CD14-positive monocyte (primary cell): Measurements from ENCODE around the gene PYGB. TPM values are rescaled to one million over a fixed set of nuclear protein-coding genes. Genes with fewer than 3 reads are reported as not detected.

ENCODE experiments used
- DNase-seq, 3 donors: peaks; one replicate each; pipeline ENCODE4 v3.0.0-alpha.2; 2011 to 2022
- H2AFZ ChIP-seq: 2 replicates; pipeline ENCODE4 v1.6.0; 2012; ENCODE audit warnings: mild to moderate bottlenecking, low read depth, low read length, inconsistent platforms; ENCODE audit not compliant: insufficient read depth, poor library complexity, severe bottlenecking
- H3K27ac ChIP-seq, 2 donors: 1 replicate in 1 of 2; 2 replicates in 1 of 2; pipeline ENCODE4 v1.5.1; 2012 to 2013; ENCODE audit warnings: low read length in 2 of 2, control low read depth in 1 of 2, inconsistent platforms in 1 of 2, low read depth in 1 of 2, mild to moderate bottlenecking in 1 of 2
- H3K27me3 ChIP-seq, 2 donors: one replicate each; pipeline versions ENCODE4 v1.6.0 to v1.6.1; 2011 to 2013; ENCODE audit warnings: low read length in 2 of 2; ENCODE audit not compliant: control insufficient read depth in 2 of 2, insufficient read depth in 2 of 2
- H3K36me3 ChIP-seq, 2 donors: replicated peaks in 1 of 2; 1 replicate in 1 of 2; 2 replicates in 1 of 2; pipeline versions ENCODE4 v1.5.1 to v1.6.1; 2012 to 2013; ENCODE audit warnings: low read length in 2 of 2, control low read depth in 1 of 2, inconsistent platforms in 1 of 2, mild to moderate bottlenecking in 1 of 2; ENCODE audit not compliant: insufficient read depth in 2 of 2, control insufficient read depth in 1 of 2
- H3K4me1 ChIP-seq, 2 donors: 1 replicate in 1 of 2; 2 replicates in 1 of 2; pipeline versions ENCODE4 v1.5.1 to v1.6.1; 2012 to 2013; ENCODE audit warnings: low read length in 2 of 2, control low read depth in 1 of 2, inconsistent platforms in 1 of 2, mild to moderate bottlenecking in 1 of 2, moderate library complexity in 1 of 2; ENCODE audit not compliant: insufficient read depth in 2 of 2, control insufficient read depth in 1 of 2
- H3K4me2 ChIP-seq: replicated peaks from 2 replicates; pipeline ENCODE3; 2012; ENCODE audit warnings: low read length, moderate library complexity, mild to moderate bottlenecking; ENCODE audit not compliant: poor library complexity, severe bottlenecking; ENCODE audit errors: extremely low read depth
- H3K4me3 ChIP-seq, 3 experiments: fragments of 200-600 bp in 1 of 3; sonication (generic) in 1 of 3; replicated peaks in 1 of 3; 1 replicate in 2 of 3; 2 replicates in 1 of 3; pipeline ENCODE4 v1.5.1; 2011 to 2013; ENCODE audit warnings: low read length in 3 of 3, mild to moderate bottlenecking in 3 of 3, control low read depth in 2 of 3, low read depth in 2 of 3, inconsistent platforms in 1 of 3, moderate library complexity in 1 of 3
- H3K79me2 ChIP-seq: 2 replicates; pipeline ENCODE4 v1.6.0; 2012; ENCODE audit warnings: mild to moderate bottlenecking, control low read depth, inconsistent platforms, low read length, moderate library complexity; ENCODE audit not compliant: insufficient read depth
- H3K9ac ChIP-seq: 2 replicates; pipeline ENCODE4 v1.6.0; 2017; ENCODE audit warnings: low read length, mild to moderate bottlenecking; ENCODE audit not compliant: insufficient read depth, poor library complexity, severe bottlenecking
- H3K9me3 ChIP-seq, 2 donors: replicated peaks in 1 of 2; 1 replicate in 1 of 2; 2 replicates in 1 of 2; pipeline versions ENCODE4 v1.5.1 to v1.6.1; 2012 to 2013; ENCODE audit warnings: low read length in 2 of 2, control low read depth in 1 of 2; ENCODE audit not compliant: control insufficient read depth in 1 of 2, insufficient read depth in 1 of 2
- H4K20me1 ChIP-seq: 2 replicates; pipeline ENCODE4 v1.6.0; 2012; ENCODE audit warnings: mild to moderate bottlenecking, low read length, control low read depth, moderate library complexity; ENCODE audit not compliant: insufficient read depth
- H3K27ac Mint-ChIP-seq, 7 donors: one replicate each; pipeline ENCODE4 v1.8.0; 2020; ENCODE audit warnings: mild to moderate bottlenecking in 7 of 7, mixed read lengths in 7 of 7, moderate library complexity in 6 of 7, inconsistent platforms in 2 of 7
- H3K27me3 Mint-ChIP-seq, 3 donors: one replicate each; pipeline ENCODE4 v1.8.0; 2021 to 2022; ENCODE audit warnings: low read depth in 3 of 3, mild to moderate bottlenecking in 3 of 3, mixed read lengths in 3 of 3, moderate library complexity in 3 of 3, inconsistent platforms in 1 of 3
- H3K36me3 Mint-ChIP-seq, 2 donors: one replicate each; pipeline ENCODE4 v1.8.0; 2020; ENCODE audit warnings: mixed read lengths in 2 of 2, inconsistent platforms in 1 of 2, mild to moderate bottlenecking in 1 of 2
- H3K4me1 Mint-ChIP-seq: one replicate; pipeline ENCODE4 v1.8.0; 2020; ENCODE audit warnings: mild to moderate bottlenecking, mixed read lengths
- H3K4me3 Mint-ChIP-seq, 2 donors: one replicate each; pipeline ENCODE4 v1.8.0; 2020; ENCODE audit warnings: mild to moderate bottlenecking in 2 of 2, mixed read lengths in 2 of 2, moderate library complexity in 1 of 2
- H3K9me3 Mint-ChIP-seq, 7 donors: one replicate each; pipeline ENCODE4 v1.8.0; 2020 to 2022; ENCODE audit warnings: mixed read lengths in 7 of 7, mild to moderate bottlenecking in 6 of 7, moderate library complexity in 6 of 7, inconsistent platforms in 2 of 7
- WGBS: methylation state at CpG from one replicate; pipeline ENCODE4 v1.1.5; 2013; ENCODE audit warnings: missing lambda C conversion rate; ENCODE audit not compliant: insufficient coverage; 5-methylcytosine and 5-hydroxymethylcytosine counted together
- intact Hi-C, 2 donors: fragments of 100-400 bp; cut with micrococcal nuclease; formaldehyde crosslinking; loops; one replicate each; pipeline versions ENCODE4 v1.15.0 to v1.15.1; 2023
- polyA plus RNA-seq, 3 donors: library from polyadenylated mRNA; depleted of rRNA in 1 of 3; unstranded in 2 of 3; stranded (reverse) in 1 of 3; fragments of 300-500 nt in 2 of 3; fragments of >200 nt in 1 of 3; fragmentation: Illumina TruSeq in 2 of 3; gene quantifications; 1 replicate in 2 of 3; 2 replicates in 1 of 3; pipeline ENCODE4 v1.2.3, GENCODE V29; 2012 to 2021
- TF ChIP-seq, protein P1 (sequence below): fragments of 200-600 bp; IDR thresholded peaks from one replicate; pipeline ENCODE4 v1.8.0; 2022; ENCODE audit warnings: antibody characterized with exemption, mild to moderate bottlenecking

PYGB gene
- polyA plus RNA-seq, 3 donors, result 26.6 to 33.2 (median 26.7) TPM

DNA sequence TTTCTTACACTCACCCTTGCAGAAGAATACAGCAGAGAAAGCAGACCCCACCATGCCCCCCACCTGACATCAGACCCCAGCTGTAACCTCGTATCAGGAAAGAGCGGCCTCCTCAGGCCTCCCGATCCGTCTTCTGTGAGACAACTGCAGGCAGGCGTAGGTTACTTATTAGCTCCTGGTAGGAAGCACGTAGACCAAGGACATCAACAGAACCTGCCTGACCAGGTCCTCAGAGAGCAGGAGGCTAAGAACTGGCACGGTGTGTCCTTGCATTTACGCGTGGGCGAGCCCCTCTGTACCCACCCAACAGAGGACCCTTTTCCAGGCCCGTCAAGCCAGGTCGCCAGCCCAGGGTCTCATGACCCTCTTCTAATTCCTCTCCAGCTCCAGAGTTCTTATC is 91.7 kb downstream of the PYGB start:
- H3K36me3 Mint-ChIP-seq, result peaks cover 14 to 16% of the 10 kb centered on the region in 2 donors
- intact Hi-C loops, result no loop called here
- peaks cover 2% of the 10 kb centered on the region for H3K4me1 Mint-ChIP-seq
- TF ChIP-seq, protein P1, sequence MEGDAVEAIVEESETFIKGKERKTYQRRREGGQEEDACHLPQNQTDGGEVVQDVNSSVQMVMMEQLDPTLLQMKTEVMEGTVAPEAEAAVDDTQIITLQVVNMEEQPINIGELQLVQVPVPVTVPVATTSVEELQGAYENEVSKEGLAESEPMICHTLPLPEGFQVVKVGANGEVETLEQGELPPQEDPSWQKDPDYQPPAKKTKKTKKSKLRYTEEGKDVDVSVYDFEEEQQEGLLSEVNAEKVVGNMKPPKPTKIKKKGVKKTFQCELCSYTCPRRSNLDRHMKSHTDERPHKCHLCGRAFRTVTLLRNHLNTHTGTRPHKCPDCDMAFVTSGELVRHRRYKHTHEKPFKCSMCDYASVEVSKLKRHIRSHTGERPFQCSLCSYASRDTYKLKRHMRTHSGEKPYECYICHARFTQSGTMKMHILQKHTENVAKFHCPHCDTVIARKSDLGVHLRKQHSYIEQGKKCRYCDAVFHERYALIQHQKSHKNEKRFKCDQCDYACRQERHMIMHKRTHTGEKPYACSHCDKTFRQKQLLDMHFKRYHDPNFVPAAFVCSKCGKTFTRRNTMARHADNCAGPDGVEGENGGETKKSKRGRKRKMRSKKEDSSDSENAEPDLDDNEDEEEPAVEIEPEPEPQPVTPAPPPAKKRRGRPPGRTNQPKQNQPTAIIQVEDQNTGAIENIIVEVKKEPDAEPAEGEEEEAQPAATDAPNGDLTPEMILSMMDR, result no peak
- no peaks in the 10 kb centered on the region for H3K27me3 ChIP-seq
- H4K20me1 ChIP-seq, result peaks cover 16% of the 10 kb centered on the region
- over 99% methylated on average over 12 of the region's 12 CpGs for WGBS
- DNase-seq, result no peak
- H3K9me3 Mint-ChIP-seq, result peaks cover 0 to 3% (median 0%) of the 10 kb centered on the region in 7 donors
- H3K4me3 Mint-ChIP-seq, result no peak overlapping the region
- H3K9me3 ChIP-seq, result no peaks in the 10 kb centered on the region
- H3K4me1 ChIP-seq, result no peaks in the 10 kb centered on the region
- no peaks in the 10 kb centered on the region for H3K27me3 Mint-ChIP-seq
- peak overlapping the region in 1 of 7 donors; percentile 10 for H3K27ac Mint-ChIP-seq
- H3K27ac ChIP-seq, result no peak overlapping the region
- no peak overlapping the region for H2AFZ ChIP-seq
- peaks cover 46% of the 10 kb centered on the region for H3K79me2 ChIP-seq
- H3K4me3 ChIP-seq, result no peak overlapping the region
- H3K9ac ChIP-seq, result no peak overlapping the region
- peaks cover 7 to 21% of the 10 kb centered on the region in 2 donors for H3K36me3 ChIP-seq
- H3K4me2 ChIP-seq, result no peak overlapping the region

DNA sequence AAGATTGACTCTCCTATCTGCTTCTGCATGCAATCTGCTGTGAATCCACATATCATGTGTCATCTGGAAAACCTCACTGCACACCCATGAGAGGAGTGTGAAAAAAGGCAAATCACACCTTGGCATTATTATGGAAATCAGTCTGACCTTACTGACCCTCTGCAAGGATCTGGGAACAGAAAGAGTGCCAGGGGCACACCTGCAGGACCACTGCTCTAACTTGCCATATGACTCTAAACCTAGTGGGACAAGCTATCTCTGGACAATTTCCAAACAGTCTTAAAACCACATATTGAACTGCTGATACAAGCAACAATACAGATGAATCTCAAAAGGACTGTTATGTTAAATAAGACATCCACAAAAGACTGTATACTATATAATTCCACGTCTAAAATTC is 92.5 kb downstream of the PYGB start:
- H3K27ac ChIP-seq, result no peak overlapping the region
- peaks cover 0 to 1% (median 0%) of the 10 kb centered on the region in 7 donors for H3K9me3 Mint-ChIP-seq
- DNase-seq, result no peak
- no peak overlapping the region for H3K4me3 ChIP-seq
- no peaks in the 10 kb centered on the region for H3K4me1 ChIP-seq
- TF ChIP-seq, protein P1, result no peak
- H3K79me2 ChIP-seq, result peaks cover 48% of the 10 kb centered on the region
- H3K9me3 ChIP-seq, result no peaks in the 10 kb centered on the region
- H3K9ac ChIP-seq, result no peak overlapping the region
- WGBS, result no CpG with 5 or more reads among the region's 1 CpG
- H3K36me3 ChIP-seq, result peaks cover 7 to 21% of the 10 kb centered on the region in 2 donors
- no peaks in the 10 kb centered on the region for H3K27me3 Mint-ChIP-seq
- H4K20me1 ChIP-seq, result peaks cover 16% of the 10 kb centered on the region
- H2AFZ ChIP-seq, result no peak overlapping the region
- intact Hi-C loops, result no loop called here
- no peak overlapping the region for H3K4me3 Mint-ChIP-seq
- H3K4me1 Mint-ChIP-seq, result peaks cover 2% of the 10 kb centered on the region
- H3K27me3 ChIP-seq, result no peaks in the 10 kb centered on the region
- H3K27ac Mint-ChIP-seq, result no peak overlapping the region
- peaks cover 14 to 16% of the 10 kb centered on the region in 2 donors for H3K36me3 Mint-ChIP-seq
- H3K4me2 ChIP-seq, result no peak overlapping the region
